ENCODE results near the gene GRID2. TPM values are rescaled to one million over a fixed set of nuclear protein-coding genes. Genes with fewer than 3 reads are reported as not detected.

The GRID2 gene
- polyA plus RNA-seq, 1 donor (not counting 4 experiments of a cell fraction or from before 2014, with no cell fraction given) = not detected

DNA sequence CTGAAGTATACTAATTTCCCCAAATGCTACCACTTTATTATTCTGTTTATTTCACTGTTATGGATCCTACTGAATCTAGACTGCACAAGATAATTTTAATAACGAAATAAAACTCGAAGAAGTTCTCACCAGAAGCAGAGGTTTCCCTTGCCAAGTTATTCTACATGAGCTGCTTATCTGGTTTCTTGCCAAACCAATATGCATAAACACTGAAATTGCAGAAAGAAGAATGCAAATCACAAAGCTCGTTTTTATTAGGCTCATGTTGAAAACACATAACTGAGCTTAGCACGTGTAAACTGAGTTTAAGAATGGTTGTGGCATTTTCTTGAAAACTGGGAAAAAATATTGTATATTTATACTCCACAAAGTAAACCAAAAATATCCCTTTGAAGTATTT, 35.9 kb downstream of the GRID2 start:
- Histone ChIP-seq H3K27ac (ENCODE audit: control insufficient read depth, insufficient read depth, low read length) (no peak overlapping the region), H3K4me3 (ENCODE audit: control insufficient read depth in 2 of 3, extremely low read depth in 1 of 3, insufficient read depth in 2 of 3, low read depth in 1 of 3, low read length in 3 of 3) (no peak overlapping the region), H3K79me2 (ENCODE audit: control insufficient read depth, insufficient read depth, low read length) (no peaks in the 10 kb centered on the region), H3K27me3 (ENCODE audit: control insufficient read depth, extremely low read depth, insufficient read depth, low read length) (no peaks in the 10 kb centered on the region), H3K4me2 (ENCODE audit: control insufficient read depth, extremely low read depth, insufficient read depth, low read depth, low read length) (no peak overlapping the region), H3K9me1 (ENCODE audit: control insufficient read depth, extremely low read depth, insufficient read depth, low read length) (no peaks in the 10 kb centered on the region), H2AFZ (ENCODE audit: control insufficient read depth, low read length) (no peak overlapping the region), H3K4me1 (ENCODE audit: control insufficient read depth, extremely low read depth, insufficient read depth, low read length) (no peaks in the 10 kb centered on the region), H3K36me3 (ENCODE audit: control insufficient read depth in 2 of 2, extremely low read depth in 1 of 2, insufficient read depth in 2 of 2, low read length in 2 of 2) (no peaks in the 10 kb centered on the region), H3K9me3 (ENCODE audit: control insufficient read depth, low read depth, low read length) (no peaks in the 10 kb centered on the region), H3K9ac (ENCODE audit: control insufficient read depth, extremely low read depth, insufficient read depth, low read length) (no peak overlapping the region), H4K20me1 (ENCODE audit: control insufficient read depth, extremely low read depth, insufficient read depth, low read length) (no peaks in the 10 kb centered on the region)
- dilution Hi-C loops (cut with MboI; ENCODE audit: extremely low pct_ligation_motif_present, low sequenced_read_pairs) = no loop called here
- DNase-seq (ENCODE audit: low read depth, low spot score) = no peak
- no peak for FAIRE-seq
- TF ChIP-seq EZH2 (IDR thresholded peaks at IDR 0.05; ENCODE audit: low read length) = no peak
- TF ChIP-seq, protein P1, sequence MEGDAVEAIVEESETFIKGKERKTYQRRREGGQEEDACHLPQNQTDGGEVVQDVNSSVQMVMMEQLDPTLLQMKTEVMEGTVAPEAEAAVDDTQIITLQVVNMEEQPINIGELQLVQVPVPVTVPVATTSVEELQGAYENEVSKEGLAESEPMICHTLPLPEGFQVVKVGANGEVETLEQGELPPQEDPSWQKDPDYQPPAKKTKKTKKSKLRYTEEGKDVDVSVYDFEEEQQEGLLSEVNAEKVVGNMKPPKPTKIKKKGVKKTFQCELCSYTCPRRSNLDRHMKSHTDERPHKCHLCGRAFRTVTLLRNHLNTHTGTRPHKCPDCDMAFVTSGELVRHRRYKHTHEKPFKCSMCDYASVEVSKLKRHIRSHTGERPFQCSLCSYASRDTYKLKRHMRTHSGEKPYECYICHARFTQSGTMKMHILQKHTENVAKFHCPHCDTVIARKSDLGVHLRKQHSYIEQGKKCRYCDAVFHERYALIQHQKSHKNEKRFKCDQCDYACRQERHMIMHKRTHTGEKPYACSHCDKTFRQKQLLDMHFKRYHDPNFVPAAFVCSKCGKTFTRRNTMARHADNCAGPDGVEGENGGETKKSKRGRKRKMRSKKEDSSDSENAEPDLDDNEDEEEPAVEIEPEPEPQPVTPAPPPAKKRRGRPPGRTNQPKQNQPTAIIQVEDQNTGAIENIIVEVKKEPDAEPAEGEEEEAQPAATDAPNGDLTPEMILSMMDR (optimal IDR thresholded peaks at IDR 0.05 in 1 of 3, IDR thresholded peaks at IDR 0.05 in 1 of 3, conservative IDR thresholded peaks at IDR 0.05 in 1 of 3; ENCODE audit: extremely low read depth in 1 of 3, insufficient read depth in 2 of 3, low read length in 3 of 3) = no peak

DNA sequence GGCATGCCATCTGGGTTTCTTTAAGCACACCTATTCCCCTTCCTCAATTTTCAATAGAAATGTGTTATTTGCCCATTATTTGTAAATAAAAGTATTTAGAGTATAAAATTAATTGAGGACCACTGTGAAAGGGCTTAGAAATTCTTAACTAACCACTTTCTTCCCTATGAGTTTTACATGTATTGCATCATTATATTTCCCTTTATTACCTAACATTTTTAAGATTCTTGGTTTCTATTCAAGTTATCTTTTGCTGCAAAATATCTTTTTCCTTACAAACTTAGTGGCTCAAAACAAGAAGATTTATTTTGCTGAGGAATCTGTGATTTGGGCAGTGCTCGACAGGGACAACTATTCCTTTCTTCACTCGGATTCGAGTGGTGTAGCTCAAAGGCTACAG, 40.5 kb downstream of the GRID2 start:
- Histone ChIP-seq H3K9ac (ENCODE audit: control insufficient read depth, extremely low read depth, insufficient read depth, low read length) (no peak overlapping the region), H3K27me3 (ENCODE audit: control insufficient read depth, extremely low read depth, insufficient read depth, low read length) (no peaks in the 10 kb centered on the region), H3K27ac (ENCODE audit: control insufficient read depth, insufficient read depth, low read length) (no peak overlapping the region), H3K9me3 (ENCODE audit: control insufficient read depth, low read depth, low read length) (no peaks in the 10 kb centered on the region), H3K36me3 (ENCODE audit: control insufficient read depth in 2 of 2, extremely low read depth in 1 of 2, insufficient read depth in 2 of 2, low read length in 2 of 2) (no peaks in the 10 kb centered on the region), H3K4me1 (ENCODE audit: control insufficient read depth, extremely low read depth, insufficient read depth, low read length) (no peaks in the 10 kb centered on the region), H3K9me1 (ENCODE audit: control insufficient read depth, extremely low read depth, insufficient read depth, low read length) (no peaks in the 10 kb centered on the region), H4K20me1 (ENCODE audit: control insufficient read depth, extremely low read depth, insufficient read depth, low read length) (no peaks in the 10 kb centered on the region), H2AFZ (ENCODE audit: control insufficient read depth, low read length) (no peak overlapping the region), H3K4me3 (ENCODE audit: control insufficient read depth in 2 of 3, extremely low read depth in 1 of 3, insufficient read depth in 2 of 3, low read depth in 1 of 3, low read length in 3 of 3) (no peak overlapping the region), H3K79me2 (ENCODE audit: control insufficient read depth, insufficient read depth, low read length) (no peaks in the 10 kb centered on the region), H3K4me2 (ENCODE audit: control insufficient read depth, extremely low read depth, insufficient read depth, low read depth, low read length) (no peak overlapping the region)
- dilution Hi-C loops (cut with MboI; ENCODE audit: extremely low pct_ligation_motif_present, low sequenced_read_pairs) = no loop called here
- TF ChIP-seq, protein P1 (optimal IDR thresholded peaks at IDR 0.05 in 1 of 3, IDR thresholded peaks at IDR 0.05 in 1 of 3, conservative IDR thresholded peaks at IDR 0.05 in 1 of 3; ENCODE audit: extremely low read depth in 1 of 3, insufficient read depth in 2 of 3, low read length in 3 of 3) = no peak
- no peak for TF ChIP-seq EZH2 (IDR thresholded peaks at IDR 0.05; ENCODE audit: low read length)
- FAIRE-seq = no peak
- DNase-seq (ENCODE audit: low read depth, low spot score) = no peak
